ENCODE measurements around the gene SREBF1.

SREBF1 gene

DNA sequence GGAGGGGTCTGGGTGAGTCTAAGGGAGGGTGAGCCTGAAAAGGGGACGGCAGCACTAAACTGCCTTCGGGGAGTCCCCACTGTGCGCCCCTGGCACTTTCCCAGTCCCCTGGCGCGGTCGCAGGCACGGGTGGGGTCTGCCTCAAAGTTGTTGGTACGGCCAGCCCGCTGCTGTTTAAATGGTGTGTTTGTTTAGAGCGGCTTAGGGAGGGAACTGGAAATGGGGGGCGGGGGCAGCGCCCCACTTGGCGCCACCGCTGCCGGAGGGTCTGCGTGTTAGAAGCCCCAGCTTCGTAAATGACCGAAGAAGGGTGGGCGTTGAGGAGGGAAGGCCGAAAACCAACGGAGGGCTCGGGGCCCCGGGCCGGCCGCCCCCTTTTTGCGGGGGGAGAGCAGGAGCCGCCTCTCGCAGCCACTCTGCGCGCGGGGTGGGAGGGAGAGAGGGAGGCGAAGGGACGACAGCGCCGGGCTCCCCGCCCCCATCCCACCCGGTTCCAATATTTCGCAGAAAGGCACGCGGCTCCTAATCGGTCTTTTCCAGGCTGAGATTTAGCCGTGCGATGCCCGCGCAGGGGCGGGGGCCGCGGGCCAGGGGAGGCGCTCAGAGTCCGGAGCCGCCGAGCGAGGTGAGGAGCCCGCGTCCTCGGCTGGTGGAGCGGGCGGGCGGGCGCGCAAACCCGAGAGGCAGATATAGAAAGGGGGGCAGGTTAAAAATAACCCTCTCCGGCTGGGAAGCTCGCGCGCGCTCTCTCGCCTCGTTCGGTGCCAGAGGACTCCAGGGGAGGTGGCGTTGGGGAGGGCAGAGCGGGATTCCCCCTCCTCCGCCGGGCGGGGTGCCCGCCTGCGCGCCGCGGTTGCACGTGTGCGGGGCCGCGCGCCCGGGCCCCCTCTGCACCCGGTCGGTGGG, 54.9 kb downstream of the SREBF1 start:
- no peak for DNase-seq (ENCODE audit: low read depth, low spot score)

DNA sequence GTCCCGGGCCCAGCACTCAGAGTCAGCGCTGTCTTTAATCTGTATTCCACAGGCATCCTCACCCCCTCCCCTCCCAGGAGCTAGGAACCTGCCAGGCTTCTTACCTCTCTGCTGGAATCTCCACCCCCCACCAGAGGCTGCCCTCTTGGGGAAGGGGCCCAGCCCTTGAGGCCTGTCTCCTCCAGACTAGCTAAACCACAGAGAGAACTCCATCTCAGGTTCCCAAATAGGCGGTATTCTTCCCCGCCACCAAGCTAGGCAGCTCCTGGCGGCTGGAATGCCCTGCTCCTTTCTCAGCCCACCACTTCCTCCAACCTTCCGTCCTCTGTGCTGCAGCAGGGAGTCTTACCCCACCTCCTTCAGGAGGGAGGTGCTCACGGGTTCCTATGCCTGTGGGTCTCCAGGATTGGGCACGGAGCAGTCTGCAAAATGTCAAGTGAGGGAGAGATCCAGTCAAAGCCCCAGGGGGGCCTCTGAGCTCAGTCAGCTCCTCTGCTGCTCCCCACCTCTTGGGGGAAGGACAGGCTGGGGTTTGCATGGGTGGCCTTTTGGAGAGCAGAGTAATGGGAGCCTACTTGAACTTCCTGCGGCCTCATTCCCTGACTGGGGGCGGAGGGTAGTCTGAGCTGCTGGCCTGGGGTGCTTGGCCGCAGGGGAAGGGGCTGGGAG, 55.7 kb downstream of the SREBF1 start:
- no peak for DNase-seq (ENCODE audit: low read depth, low spot score)

DNA sequence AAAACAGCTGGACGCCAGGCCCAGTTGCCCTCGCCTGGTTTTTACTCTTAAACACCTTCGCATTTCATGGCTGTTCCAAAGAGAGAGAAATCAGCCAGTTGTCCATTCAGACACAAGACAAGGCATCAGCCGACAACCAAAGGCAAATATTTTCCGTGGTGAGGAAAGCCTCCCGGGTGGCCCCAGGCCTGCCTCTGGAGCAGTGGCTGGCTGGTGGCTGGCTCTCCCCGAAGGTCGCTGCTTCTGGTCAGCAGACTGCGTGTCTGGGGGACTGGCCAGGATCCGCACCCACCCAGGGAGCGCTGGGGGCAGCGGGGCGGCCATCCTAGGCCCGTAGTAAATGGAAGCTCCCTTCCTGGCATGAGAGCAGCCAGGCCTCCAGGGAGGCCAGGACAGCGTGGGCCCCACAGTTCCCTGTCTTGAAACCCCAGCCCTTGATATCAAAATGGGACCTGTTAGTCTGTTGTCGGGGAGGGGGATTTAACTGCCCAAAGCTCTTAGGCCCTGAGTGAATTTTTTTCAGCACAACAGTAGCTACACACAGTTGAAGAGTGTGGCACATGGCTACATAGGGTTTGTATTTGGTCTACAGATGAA, 57.7 kb downstream of the SREBF1 start:
- no peak for DNase-seq (ENCODE audit: low read depth, low spot score)

DNA sequence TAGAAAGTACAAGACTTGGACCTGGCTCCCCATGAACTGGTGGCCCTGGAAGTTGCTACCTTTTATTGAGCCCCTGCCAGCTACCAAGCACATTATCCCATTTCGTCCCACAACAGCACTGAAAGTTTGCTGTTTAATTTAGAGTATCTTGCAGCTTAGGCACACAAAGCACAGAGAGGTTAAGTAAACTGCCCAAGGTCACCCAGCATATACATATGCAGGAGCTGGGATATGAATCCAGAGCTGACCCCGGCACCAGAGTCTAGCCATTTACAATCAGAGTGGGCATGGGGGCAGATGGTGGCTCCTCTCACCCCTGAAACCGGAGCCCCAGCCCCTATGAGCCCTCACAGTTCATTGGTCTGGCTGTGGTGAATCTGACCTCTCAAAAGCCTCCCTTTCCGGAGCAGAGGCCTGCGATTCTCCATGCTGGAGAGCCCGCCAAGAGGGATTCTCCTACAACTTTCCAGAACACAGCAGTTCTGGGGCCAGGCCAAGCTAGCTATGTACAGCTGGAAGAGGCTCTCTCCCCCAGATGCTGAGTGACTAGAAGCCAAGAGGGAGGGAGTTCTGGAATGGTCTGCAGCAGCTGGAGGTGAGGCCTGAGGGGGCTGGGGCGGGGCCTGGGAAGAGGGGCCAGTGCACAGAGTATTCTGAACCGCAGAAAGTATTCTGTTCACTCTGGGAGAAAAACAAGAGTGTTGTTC, 58.3 kb downstream of the SREBF1 start:
- no peak for DNase-seq (ENCODE audit: low read depth, low spot score)

DNA sequence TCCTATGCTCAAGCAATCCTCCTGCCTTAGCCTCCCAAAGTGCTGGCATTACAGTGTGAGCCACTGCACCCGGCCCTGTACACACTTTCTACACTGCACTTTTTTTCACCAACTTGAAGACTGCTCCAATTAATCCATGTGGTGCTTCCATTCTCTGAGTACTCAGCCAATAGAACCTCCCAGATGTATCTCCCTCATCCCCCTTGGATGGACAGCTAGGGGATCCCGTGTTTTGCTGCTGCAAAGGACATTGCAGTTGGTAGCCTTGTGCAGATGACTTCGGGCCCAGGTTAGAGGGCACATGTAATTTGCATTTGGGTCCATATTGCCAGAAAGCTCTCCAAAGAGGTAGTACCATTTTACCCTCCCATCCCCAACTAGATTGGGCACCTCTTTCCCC, 59.9 kb downstream of the SREBF1 start:
- no peak for DNase-seq (ENCODE audit: low read depth, low spot score)

DNA sequence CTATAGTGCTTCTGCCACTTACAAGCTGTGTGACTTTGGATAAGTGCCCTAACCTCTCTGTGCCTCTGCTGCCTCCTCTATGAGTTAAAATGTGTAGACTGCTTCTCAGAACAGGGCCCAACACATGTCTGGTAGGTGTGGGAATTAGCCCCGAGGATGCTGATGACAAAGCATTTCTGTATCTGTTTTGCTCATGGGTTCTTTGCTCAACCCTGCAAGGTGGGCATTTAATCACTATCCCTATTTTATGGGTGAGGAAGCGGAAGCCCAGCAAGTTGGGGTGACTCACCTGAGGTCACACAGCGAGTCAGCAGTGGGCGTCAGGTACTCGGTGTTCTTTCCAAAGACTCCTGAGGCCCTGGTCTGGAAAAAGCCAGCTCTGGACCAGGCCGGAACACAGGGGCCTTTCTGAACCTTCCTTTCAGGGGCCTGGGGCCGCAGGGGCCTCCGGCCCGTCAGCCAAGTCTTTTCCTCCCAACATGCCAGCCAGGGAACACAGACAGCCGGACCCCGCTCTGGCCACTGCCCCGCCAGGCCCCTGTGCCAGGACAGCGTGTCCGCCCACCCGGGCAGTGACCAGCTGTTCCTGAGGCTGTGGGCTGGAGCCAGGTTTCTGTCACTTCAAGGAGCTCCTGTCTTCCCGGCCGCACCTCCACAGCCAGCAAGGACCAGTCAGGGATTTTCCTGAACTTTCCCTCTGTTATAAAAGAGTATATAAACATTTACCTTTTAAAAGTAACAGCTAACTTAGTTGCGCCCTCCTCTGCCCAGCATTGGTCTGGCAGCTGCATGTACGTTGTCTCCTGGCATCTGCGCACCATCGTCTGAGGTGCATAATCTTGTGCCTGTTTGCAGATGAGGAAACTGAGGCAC, 62.5 kb downstream of the SREBF1 start:
- no peak for DNase-seq (ENCODE audit: low read depth, low spot score)

DNA sequence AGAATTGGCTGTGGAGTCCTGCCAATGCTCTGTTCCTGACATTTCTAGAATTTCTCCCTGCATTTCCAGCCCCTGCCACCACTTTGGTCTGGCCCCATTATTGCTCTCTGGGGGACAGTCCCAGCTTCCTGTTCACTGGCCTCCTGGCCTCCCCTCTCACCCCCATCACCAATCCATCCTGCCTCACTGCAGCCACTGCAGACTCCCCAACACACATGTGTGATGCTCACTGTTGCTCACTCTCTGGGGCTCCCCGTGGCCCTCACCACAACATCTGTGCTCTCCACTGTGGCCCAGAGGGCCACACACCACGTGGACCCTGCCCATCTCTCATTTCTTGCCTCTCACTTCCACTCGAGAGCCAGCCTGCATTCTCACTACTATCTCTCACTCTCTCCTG, 64.6 kb downstream of the SREBF1 start:
- DNase-seq (ENCODE audit: low read depth, low spot score), result no peak

DNA sequence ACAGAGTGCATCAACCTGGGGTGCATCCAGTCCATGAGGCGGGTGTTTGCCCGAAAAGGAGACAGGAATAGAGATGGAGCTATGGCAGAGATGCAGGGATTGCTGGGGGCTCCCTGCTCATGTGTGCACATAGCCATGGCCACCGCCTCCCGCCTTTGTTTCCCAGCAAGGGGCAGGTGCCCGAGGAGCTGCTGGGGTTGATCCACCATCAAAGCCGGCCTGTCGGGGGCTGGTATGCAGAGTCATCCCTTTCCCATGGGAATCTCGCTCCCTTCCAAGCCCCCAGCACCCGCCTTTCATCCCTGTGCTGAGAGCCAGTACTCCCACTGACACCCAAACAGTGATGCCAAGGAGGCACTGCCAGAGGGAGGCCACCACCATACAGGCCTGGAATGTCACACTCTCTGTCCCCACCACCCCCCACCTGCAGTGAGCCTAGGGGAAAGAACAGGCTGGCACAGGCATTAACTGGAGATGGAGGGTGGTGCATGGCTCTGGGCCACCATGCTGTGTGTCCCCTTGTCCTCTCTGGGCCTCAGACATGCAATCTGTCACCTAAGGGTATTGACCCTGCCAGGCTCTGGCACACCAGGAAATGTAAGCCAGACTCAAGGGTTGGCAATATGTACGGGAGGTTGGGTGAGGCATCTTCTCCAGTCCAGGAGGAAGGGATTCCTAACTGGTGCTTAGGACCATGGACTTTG, 65.1 kb downstream of the SREBF1 start:
- no peak for DNase-seq (ENCODE audit: low read depth, low spot score)

DNA sequence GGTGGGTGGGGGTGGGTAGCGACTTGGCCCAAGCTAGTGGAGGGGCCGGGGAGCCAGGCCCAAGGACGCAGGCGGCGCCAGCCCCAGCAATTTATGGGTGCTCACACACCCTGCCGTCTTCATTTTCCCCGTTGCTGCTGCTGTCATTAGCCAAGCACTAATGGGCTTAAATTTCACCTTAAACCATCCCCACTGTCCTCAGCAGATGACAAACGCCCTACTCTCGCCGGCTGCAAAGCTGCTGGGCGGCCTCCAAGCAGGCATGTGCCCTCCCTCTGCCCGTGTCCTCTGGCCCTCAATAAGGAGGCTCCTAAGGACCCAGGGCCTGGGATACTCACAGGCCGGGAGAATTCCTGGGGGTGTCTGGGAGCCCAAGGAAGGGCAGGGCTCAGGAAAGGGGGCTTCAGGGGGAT, 66.1 kb downstream of the SREBF1 start:
- no peak for DNase-seq (ENCODE audit: low read depth, low spot score)

DNA sequence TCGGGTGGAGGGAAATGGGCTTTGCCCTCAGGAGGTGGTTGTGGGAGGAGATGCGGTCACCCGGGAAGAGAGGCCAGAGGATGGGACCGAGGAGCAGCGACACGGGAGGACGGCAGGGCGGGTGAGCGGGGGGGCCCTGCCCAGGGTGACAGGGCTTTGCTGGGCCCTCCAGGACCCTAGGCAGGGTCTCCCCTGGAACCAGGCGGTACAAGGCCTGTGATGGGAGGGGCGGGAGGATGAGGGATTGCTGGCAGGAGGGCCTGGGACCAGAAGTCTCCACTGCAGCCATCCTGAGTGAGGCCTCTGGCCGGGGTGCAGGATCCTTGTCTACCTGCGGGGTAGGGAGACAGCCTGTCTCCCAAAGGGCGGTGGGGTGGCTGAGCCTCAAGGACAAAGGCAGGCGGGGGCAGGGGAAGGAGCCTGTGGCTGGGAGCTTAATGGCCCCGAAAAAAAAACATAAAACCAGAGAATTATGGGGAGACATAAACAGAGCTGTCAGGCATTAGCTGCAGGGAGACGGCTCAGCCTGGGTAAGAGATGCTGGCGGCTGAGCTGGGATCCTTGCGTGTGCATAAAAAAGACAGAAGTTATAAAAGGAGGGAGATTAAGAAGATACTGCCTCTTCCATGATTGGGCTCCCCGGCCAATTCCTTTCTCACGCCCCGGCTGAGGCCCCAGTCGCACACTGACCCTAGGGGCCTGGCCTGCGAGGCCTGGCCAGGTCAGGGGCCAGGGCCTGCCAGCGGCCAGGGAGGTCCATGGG, 66.7 kb downstream of the SREBF1 start:
- DNase-seq (ENCODE audit: low read depth, low spot score), result no peak

DNA sequence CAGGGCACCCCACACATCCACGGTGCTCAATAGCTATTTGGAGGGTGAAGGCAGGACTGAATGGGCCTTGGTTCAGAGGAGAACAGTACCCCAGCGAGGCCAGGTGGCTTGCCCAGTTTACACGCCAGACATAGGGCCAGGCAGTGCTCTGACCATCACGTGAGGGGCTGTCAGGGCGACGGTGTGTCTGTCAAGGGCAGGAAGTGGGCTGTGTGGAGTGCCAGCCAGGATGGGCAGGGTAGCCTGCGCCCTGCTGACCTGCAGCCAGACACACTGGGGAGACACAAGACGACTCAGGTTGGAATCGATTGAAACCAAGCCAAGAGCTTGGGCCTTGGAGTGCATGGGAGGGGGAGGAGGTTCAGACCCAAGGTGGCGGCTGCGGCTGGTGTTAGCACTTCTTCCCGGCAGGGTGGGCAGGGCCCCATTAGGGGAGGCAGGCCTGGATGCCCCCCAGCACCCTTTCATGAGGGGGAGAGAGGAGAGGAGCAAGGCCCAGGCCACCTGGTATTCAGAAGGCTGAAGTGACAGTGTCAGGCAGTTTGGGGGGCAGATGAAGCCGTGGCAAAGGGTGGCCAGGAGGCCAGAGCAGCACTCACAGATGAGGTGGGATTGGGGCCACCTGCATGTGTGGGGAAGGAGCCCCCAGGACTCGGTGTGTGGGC, 68.2 kb downstream of the SREBF1 start:
- no peak for DNase-seq (ENCODE audit: low read depth, low spot score)

DNA sequence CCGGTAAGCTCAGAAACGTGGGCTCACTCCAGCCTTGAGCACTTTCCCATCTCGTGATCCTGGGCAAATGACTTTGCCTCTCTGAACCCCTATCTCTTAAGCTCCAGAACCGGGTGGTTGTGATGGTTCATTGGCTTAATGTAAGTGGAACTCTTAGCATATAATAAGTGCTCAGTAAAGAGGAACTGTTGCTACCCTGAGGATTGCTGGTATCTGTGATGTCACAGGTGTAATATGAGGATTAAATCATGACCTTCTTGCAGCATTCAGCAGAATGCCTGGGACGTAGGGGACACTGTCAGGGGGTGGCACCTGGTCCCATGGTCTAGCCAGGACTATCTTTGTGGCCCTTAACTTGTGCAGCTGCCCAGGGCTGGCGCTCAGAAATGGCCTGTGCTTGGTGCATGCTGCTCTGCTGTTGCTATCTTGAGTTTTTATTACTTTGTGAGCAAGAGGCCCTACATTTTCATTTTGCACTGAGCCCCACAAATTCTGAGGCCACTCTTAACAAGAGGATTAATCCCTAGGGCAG, 68.8 kb downstream of the SREBF1 start:
- no peak for DNase-seq (ENCODE audit: low read depth, low spot score)

DNA sequence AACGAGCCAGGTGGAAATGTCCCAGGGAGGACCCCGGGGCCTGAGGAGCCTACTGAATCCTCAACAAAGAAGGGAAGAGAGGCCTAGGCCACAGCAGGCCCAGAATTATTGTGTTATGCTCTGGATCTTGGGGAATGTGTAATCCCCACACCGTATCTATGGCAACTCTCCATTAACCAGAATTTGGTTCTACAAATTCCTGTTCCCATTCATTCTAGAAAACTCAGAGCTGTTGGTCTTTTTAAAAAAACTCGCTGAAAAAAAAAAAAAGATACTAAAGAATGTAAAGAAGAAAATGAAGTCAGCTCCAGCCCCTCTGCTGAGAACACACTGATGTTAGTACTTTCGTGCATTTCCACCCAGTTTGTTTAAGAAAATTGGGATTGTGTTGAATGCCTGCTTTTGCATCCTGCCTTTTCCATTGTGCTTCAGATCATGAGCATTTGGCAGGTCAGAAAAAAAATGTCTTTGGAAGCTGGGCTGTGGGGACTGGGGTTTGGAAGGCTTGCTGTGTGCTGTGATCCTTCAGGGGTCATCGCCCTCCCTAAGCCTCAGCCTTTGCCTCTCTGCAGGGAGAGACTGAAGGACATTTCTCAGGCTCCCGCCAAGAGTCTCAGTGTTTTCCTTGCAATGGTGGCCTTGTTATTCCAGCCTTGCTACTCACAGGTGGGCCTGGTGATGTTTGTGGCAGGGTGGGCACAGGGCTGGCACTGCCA, 69.5 kb downstream of the SREBF1 start:
- DNase-seq (ENCODE audit: low read depth, low spot score), result no peak

DNA sequence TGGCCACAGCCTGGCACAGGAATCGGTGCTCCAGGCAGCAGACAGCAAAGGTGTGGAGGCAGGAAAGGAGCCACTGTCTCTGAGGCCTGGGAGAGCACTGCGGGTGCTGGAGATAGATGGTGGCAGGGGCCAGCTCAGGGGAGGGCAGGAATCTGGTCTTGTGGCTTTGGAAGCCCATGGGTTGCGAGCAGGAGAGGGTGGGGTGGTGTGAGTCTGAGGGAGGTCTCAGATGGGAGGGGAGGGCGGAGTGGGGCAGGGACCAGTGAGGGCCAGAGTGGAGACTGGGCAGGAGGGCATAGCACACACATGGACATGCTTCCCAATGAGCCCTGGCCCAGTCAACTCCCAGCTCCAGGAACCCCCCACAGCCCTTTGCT, 70.1 kb downstream of the SREBF1 start:
- DNase-seq (ENCODE audit: low read depth, low spot score), result no peak

DNA sequence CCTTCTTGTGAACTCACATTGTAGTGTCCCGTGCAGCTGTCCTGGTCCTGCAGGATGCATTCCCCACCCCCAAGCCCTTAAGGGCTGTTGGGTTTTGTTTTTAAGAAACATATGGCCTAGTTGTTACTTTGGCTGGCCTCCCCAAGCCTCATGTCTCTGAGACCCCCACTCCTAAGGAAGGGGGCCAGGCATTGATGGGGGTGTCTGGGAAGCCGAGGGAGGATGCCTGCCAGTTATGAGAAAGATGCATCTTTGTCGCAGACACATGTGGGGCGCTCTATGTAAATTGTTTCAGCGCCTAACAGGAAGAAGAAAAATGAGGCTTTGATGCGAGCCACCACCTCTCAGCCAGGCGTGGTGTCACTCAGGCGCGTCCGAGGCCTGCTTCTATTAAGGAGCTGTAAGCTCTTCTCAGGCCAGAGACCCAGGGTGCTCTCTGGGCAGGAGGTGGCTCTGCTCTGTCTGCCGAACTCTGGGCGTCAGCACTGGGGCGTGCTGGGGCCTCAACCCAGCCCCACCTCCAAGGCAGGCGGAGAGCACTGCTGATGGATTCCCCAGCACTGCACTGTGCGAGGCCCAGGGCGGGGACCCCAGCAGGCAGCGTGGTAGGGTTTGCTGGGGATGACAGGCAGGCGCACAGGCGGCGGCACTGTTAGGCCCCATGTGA, 70.6 kb downstream of the SREBF1 start:
- DNase-seq (ENCODE audit: low read depth, low spot score), result no peak

DNA sequence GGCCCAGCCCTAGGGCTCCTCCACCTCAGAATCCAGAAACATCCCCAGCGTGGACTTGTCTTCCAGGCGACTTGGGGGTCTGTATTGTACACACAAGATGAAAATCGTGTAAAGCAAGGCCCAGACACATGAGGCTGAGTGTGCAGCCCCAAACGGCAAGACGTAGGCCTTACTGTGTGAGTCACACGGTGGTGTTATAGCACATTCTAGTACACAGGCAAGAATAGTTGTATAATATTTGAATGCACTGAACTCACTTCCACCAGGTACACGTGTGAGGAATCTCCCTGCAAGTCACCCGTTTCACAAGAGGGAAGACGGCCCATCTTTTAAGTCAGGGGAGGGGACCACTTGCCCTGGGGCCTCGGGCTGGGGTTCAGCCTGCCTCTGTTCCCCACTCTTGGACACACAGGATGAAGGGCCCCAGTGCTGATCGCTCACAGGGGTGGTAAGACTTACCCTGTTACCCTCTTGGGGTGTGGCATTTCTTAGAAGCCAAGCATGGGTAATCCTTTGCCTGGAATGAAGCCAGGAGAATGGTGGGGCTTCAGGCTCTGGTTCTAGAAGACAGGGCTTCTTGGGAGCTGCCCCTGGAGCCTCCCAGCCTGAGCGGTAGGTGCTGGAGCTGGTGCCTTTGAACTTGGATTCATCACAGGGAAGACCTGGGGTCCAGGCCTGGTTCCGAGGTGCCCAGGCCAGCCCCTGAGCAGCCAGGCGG, 71.3 kb downstream of the SREBF1 start:
- no peak for DNase-seq (ENCODE audit: low read depth, low spot score)

DNA sequence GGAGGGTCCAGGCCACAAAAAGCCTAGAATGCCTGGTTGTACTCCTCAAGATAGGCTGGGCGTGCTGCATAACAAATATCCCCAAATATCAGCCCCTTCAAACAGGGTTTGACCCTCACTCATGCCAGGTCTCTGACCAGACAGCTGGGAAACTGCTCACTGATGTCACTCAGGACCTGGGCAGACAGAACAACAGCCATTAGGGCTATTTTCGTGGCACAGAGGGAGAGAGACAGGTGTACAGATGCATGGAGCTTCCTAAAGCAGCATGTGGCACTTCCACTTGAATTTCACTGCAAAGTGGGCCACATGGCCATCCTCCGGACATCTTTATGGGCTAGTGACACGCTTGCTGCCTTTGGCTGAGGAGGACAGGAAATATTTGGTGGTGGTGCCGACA, 73.1 kb downstream of the SREBF1 start:
- DNase-seq (ENCODE audit: low read depth, low spot score), result no peak
